K562 (cell line): ENCODE data around the gene RPH3AL. TPM values are rescaled to one million over a fixed set of nuclear protein-coding genes. Genes with fewer than 3 reads are reported as not detected.
A peak's percentile ranks its signal among the peaks of the same experiment; 100 is the strongest.

ENCODE experiments used
- ATAC-seq: fragments of 200-7000 bp; cut with Tn5 transposase; 3 replicates; pipeline ENCODE4 v1.9.1; 2020; ENCODE audit warnings: moderate library complexity
- BruUV-seq: library from RNA; stranded (reverse); fragments of 400-500 nt; replicated peaks from 2 replicates; lab custom pipeline; 2021; lab: Mats Ljungman, UMichigan
- CTCF ChIA-PET: fragments of 300-600 bp; formaldehyde crosslinking; extraction: SDS; loops from one replicate; lab custom pipeline; 2021; ENCODE audit warnings: low intra/inter-chr PET ratio; lab: Yijun Ruan, JAX
- POLR2A ChIA-PET: fragments of 300-600, 350-650 bp; sonication (Branson Sonifier 250); formaldehyde crosslinking; extraction: SDS; loops from one replicate; lab custom pipeline; 2021; ENCODE audit warnings: antibody characterized with exemption, inconsistent platforms; lab: Yijun Ruan, JAX
- DNase-seq, 4 experiments: peaks; one replicate each; pipeline versions ENCODE4 v3.0.0 to v3.0.0-alpha.2; 2011 to 2018; ENCODE audit warnings: low spot score in 3 of 4, mixed read lengths in 3 of 4; ENCODE audit errors: extremely low read depth in 1 of 4
- FAIRE-seq: peaks from 2 replicates; lab custom pipeline; 2011; peaks lifted over from hg19 to GRCh38; lab: Jason Lieb, UNC
- H2AFZ ChIP-seq: 2 replicates; pipeline ENCODE4 v1.6.0; 2011; ENCODE audit warnings: low read depth, low read length, control low read depth, inconsistent platforms
- H3K27ac ChIP-seq: fragments of 200-600 bp; 3 replicates; pipeline ENCODE4 v1.8.0; 2011; ENCODE audit warnings: low read depth, mild to moderate bottlenecking, control low read depth, inconsistent platforms, low read length, moderate library complexity, mixed read lengths; ENCODE audit errors: extremely low read depth
- H3K27me3 ChIP-seq, 2 experiments: fragments of 300-600 bp in 1 of 2; 2 replicates in 1 of 2; 3 replicates in 1 of 2; pipeline versions ENCODE4 v1.6.0 to v1.8.0; 2011; ENCODE audit warnings: inconsistent platforms in 2 of 2, low read length in 2 of 2, mild to moderate bottlenecking in 1 of 2, mixed read lengths in 1 of 2, moderate library complexity in 1 of 2; ENCODE audit not compliant: control insufficient read depth in 2 of 2, insufficient read depth in 2 of 2
- H3K36me3 ChIP-seq: fragments of 300-600 bp; 3 replicates; pipeline ENCODE4 v1.8.0; 2011; ENCODE audit warnings: mild to moderate bottlenecking, low read length, inconsistent platforms; ENCODE audit not compliant: control insufficient read depth, insufficient read depth
- H3K4me1 ChIP-seq, 2 experiments: fragments of 200-600 bp in 1 of 2; replicated peaks in 1 of 2; 2 replicates in 1 of 2; 3 replicates in 1 of 2; pipeline versions ENCODE4 v1.5.1 to v1.8.0; 2011; ENCODE audit warnings: inconsistent platforms in 2 of 2, low read length in 2 of 2, mild to moderate bottlenecking in 1 of 2, mixed read lengths in 1 of 2, moderate library complexity in 1 of 2; ENCODE audit not compliant: control insufficient read depth in 2 of 2, insufficient read depth in 2 of 2
- H3K4me2 ChIP-seq: 2 replicates; pipeline ENCODE4 v1.6.1; 2011; ENCODE audit warnings: low read length, control low read depth, inconsistent platforms, mixed read lengths; ENCODE audit not compliant: insufficient read depth
- H3K4me3 ChIP-seq: fragments of 200-600 bp; sonication (generic), shearing (Covaris generic); 2 replicates; pipeline ENCODE4 v1.5.1; 2016; ENCODE audit warnings: control low read depth, inconsistent platforms
- H3K79me2 ChIP-seq: fragments of 200-600 bp; 3 replicates; pipeline ENCODE4 v1.8.0; 2011; ENCODE audit warnings: low read length, inconsistent platforms; ENCODE audit not compliant: control insufficient read depth, insufficient read depth
- H3K9ac ChIP-seq, 2 experiments: 2 replicates each; pipeline versions ENCODE4 v1.6.0 to v1.6.1; 2011; ENCODE audit warnings: low read depth in 2 of 2, low read length in 2 of 2, control low read depth in 1 of 2, inconsistent platforms in 1 of 2, mild to moderate bottlenecking in 1 of 2, mixed read lengths in 1 of 2; ENCODE audit not compliant: insufficient read depth in 1 of 2
- H3K9me1 ChIP-seq: one replicate; pipeline ENCODE4 v1.6.0; 2011; ENCODE audit warnings: inconsistent platforms, mild to moderate bottlenecking, low read length, moderate library complexity; ENCODE audit not compliant: control insufficient read depth, insufficient read depth
- H3K9me3 ChIP-seq: replicated peaks from 2 replicates; pipeline ENCODE4 v1.5.1; 2011; ENCODE audit warnings: low read depth, low read length, inconsistent platforms; ENCODE audit not compliant: control insufficient read depth, insufficient read depth
- H4K20me1 ChIP-seq: replicated peaks from 2 replicates; pipeline ENCODE4 v1.6.1; 2011; ENCODE audit warnings: low read length, inconsistent platforms, mixed read lengths; ENCODE audit not compliant: control insufficient read depth, insufficient read depth
- CTCF ChIP-seq, 3 experiments: IDR thresholded peaks in 2 of 3; conservative IDR thresholded peaks in 1 of 3; 2 replicates each; pipeline ENCODE4 v1.5.1; 2011 to 2012; ENCODE audit warnings: low read length in 3 of 3, mild to moderate bottlenecking in 3 of 3, control low read depth in 2 of 3, improper control_type of control experiment in 1 of 3, inconsistent platforms in 1 of 3, low read depth in 1 of 3, mixed read lengths in 1 of 3, moderate library complexity in 1 of 3; ENCODE audit not compliant: insufficient read depth in 2 of 3
- RAD21 ChIP-seq, 2 experiments: fragments of 250-450 bp in 1 of 2; fragments of 450-650 bp in 1 of 2; sonication (Bioruptor Pico) in 1 of 2; formaldehyde crosslinking in 1 of 2; IDR thresholded peaks in 1 of 2; conservative IDR thresholded peaks in 1 of 2; 2 replicates each; pipeline versions ENCODE4 v1.4.0 to v1.8.0; 2020 to 2022; ENCODE audit warnings: mild to moderate bottlenecking in 2 of 2, moderate library complexity in 1 of 2
- SMAD3 ChIP-seq: fragments of 450-650 bp; formaldehyde crosslinking; conservative IDR thresholded peaks from 2 replicates; pipeline ENCODE4 v1.4.0; 2020; ENCODE audit warnings: mild to moderate bottlenecking
- TCF3 ChIP-seq: sonication (generic); formaldehyde crosslinking; IDR thresholded peaks from 2 replicates; pipeline ENCODE4 v1.4.0; 2020; ENCODE audit warnings: mild to moderate bottlenecking, missing genetic modification reagents
- WGBS: fragments of 100-300 bp; shearing (Covaris generic); methylation state at CpG from one replicate; pipeline ENCODE4 v1.1.6; 2016; ENCODE audit warnings: low coverage, mixed read lengths; ENCODE audit not compliant: insufficient coverage; ENCODE audit errors: missing lambda C conversion rate; 5-methylcytosine and 5-hydroxymethylcytosine counted together
- in situ Hi-C: fragments of 300-500 bp; cut with MboI; formaldehyde crosslinking; loops from 4 replicates; pipeline ENCODE4 v1.15.0; 2018; ENCODE audit warnings: inconsistent platforms, mixed read lengths
- intact Hi-C: fragments of 100-400 bp; cut with micrococcal nuclease; formaldehyde crosslinking; loops from 2 replicates; pipeline ENCODE4 v1.14.2; 2022
- polyA plus RNA-seq, 8 experiments: library from polyadenylated mRNA; depleted of rRNA in 4 of 8; stranded (reverse) in 5 of 8; unstranded in 3 of 8; fragments of >200 nt; fragmentation: Nextera tagmentation in 2 of 8; fragmentation: Illumina TruSeq in 1 of 8; extraction: Ambion mirVana in 2 of 8; extraction: Trizol in 1 of 8; gene quantifications; 2 replicates each; pipeline versions ENCODE4 v1.2.1 to v1.2.3, GENCODE V29; 2011 to 2014; ENCODE audit warnings: inconsistent platforms in 1 of 8, missing spikeins in 1 of 8
- total RNA-seq, 7 experiments: library from RNA; depleted of rRNA in 6 of 7; stranded (reverse); fragments of >200 nt in 6 of 7; fragmentation: Illumina TruSeq in 2 of 7; extraction: Trizol in 2 of 7; gene quantifications; 2 replicates each; pipeline versions ENCODE4 v1.2.1 to v1.2.3, GENCODE V29; 2011 to 2021; ENCODE audit warnings: low replicate concordance in 1 of 7
- TF ChIP-seq, protein P1 (sequence below): fragments of 450-650 bp; formaldehyde crosslinking; IDR thresholded peaks from 2 replicates; pipeline ENCODE4 v1.4.0; 2020; ENCODE audit warnings: mild to moderate bottlenecking, moderate library complexity
- TF ChIP-seq, protein P2 (sequence below), 2 experiments: fragments of 450-650 bp; formaldehyde crosslinking in 1 of 2; IDR thresholded peaks; 2 replicates each; pipeline versions ENCODE4 v1.4.0 to v1.6.1; 2014 to 2020; ENCODE audit warnings: mild to moderate bottlenecking in 2 of 2, borderline replicate concordance in 1 of 2, low read depth in 1 of 2

Gene RPH3AL
- total and polyA plus RNA-seq, 9 of the 15 experiments (the other 6 are each of a cell fraction or from before 2014, with no cell fraction given): 0.18 to 1.7 (median 0.39) TPM

DNA sequence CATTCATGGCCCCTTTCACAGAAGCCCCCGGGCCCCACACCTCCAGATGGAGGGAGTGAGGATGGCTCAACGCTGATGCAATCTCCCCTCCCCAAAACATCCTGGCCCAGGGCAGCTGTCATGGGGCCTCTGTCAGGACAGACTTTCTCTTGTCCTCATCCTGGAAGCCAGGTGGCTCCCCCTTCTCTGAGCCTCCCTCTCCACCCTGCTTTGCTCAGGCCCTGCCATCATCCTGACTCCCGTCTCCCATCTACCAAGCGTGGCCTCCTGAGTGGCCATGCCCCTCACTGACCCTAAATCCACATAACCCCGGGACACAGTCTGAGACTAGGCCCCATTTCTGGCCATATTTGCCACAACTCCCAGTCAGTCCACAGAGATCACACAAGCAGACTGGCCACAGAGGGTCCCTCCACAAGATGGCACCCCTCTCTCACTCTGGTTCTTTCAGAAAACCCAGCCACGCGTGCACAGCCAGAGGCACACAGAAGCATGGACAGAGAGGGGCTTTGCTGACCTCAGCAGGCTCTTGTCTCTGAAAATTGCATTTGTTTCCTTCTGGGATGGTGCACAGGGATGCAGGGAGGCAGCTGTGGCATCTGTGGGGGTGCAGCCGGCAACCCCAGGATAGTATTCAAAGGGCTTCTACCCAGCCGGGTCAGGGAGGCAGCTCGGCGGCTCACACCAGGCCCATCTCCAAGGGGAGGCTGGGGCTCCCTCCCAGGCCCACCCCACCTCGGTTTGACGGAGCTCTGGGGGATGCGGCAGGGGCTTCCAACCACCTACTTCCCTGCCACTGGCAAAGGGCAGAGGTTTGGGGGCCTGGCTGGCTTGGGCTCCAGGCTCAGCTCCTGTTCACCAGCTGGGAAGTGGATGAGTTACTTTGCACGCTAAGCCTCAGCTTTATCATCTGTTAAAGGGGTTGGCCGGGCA is 188.0 kb downstream of the RPH3AL start:
- intact Hi-C loops: no loop called here
- no peaks in the 10 kb centered on the region for H3K9me1 ChIP-seq
- in situ Hi-C loops: no loop called here
- peak; percentile 12 to 26 (median 16) for DNase-seq
- peaks cover 2 to 30% of the 10 kb centered on the region in 2 experiments; a peak in 3 of 5 replicates for H3K27me3 ChIP-seq
- ChIA-PET POLR2A (no interaction called here), CTCF (no interaction called here)
- no peak overlapping the region for H2AFZ ChIP-seq
- no peak overlapping the region for H3K9ac ChIP-seq
- no peak for FAIRE-seq
- no peaks in the 10 kb centered on the region for H3K36me3 ChIP-seq
- no TSS peak for BruUV-seq
- TF ChIP-seq CTCF (IDR thresholded peaks at IDR 0.05 in 2 of 3, conservative IDR thresholded peaks at IDR 0.05 in 1 of 3; ENCODE audit: insufficient read depth in 2 of 3, low read depth in 1 of 3, low read length in 3 of 3) (peak; percentile 43 to 48 (median 47); a peak in 4 of 6 replicates), RAD21 (CRISPR knock-in tag; conservative IDR thresholded peaks at IDR 0.05 in 1 of 2, IDR thresholded peaks at IDR 0.05 in 1 of 2) (peak; percentile 35 to 52; a peak in 3 of 4 replicates), SMAD3 (CRISPR knock-in tag) (no peak), TCF3 (CRISPR knock-in tag) (no peak)
- TF ChIP-seq, protein P1, sequence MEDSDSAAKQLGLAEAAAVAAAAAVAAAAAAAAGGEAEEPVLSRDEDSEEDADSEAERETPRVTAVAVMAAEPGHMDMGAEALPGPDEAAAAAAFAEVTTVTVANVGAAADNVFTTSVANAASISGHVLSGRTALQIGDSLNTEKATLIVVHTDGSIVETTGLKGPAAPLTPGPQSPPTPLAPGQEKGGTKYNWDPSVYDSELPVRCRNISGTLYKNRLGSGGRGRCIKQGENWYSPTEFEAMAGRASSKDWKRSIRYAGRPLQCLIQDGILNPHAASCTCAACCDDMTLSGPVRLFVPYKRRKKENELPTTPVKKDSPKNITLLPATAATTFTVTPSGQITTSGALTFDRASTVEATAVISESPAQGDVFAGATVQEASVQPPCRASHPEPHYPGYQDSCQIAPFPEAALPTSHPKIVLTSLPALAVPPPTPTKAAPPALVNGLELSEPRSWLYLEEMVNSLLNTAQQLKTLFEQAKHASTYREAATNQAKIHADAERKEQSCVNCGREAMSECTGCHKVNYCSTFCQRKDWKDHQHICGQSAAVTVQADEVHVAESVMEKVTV: 0 out of 2 replicates have a peak, but pooled peaks have one; percentile 28
- TF ChIP-seq, protein P2, sequence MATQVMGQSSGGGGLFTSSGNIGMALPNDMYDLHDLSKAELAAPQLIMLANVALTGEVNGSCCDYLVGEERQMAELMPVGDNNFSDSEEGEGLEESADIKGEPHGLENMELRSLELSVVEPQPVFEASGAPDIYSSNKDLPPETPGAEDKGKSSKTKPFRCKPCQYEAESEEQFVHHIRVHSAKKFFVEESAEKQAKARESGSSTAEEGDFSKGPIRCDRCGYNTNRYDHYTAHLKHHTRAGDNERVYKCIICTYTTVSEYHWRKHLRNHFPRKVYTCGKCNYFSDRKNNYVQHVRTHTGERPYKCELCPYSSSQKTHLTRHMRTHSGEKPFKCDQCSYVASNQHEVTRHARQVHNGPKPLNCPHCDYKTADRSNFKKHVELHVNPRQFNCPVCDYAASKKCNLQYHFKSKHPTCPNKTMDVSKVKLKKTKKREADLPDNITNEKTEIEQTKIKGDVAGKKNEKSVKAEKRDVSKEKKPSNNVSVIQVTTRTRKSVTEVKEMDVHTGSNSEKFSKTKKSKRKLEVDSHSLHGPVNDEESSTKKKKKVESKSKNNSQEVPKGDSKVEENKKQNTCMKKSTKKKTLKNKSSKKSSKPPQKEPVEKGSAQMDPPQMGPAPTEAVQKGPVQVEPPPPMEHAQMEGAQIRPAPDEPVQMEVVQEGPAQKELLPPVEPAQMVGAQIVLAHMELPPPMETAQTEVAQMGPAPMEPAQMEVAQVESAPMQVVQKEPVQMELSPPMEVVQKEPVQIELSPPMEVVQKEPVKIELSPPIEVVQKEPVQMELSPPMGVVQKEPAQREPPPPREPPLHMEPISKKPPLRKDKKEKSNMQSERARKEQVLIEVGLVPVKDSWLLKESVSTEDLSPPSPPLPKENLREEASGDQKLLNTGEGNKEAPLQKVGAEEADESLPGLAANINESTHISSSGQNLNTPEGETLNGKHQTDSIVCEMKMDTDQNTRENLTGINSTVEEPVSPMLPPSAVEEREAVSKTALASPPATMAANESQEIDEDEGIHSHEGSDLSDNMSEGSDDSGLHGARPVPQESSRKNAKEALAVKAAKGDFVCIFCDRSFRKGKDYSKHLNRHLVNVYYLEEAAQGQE (IDR thresholded peaks at IDR 0.05; ENCODE audit: borderline replicate concordance): peak; percentile 36; the same call in 1 of the 2 replicates
- TF ChIP-seq, protein P2 (CRISPR knock-in tag; IDR thresholded peaks at IDR 0.05; ENCODE audit: low read depth): no peak
- WGBS: 1% methylated on average over 8 of the region's 16 CpGs
- no peak overlapping the region for H3K27ac ChIP-seq
- no peaks in the 10 kb centered on the region for H4K20me1 ChIP-seq
- no peaks in the 10 kb centered on the region for H3K79me2 ChIP-seq
- no peaks in the 10 kb centered on the region for H3K4me1 ChIP-seq
- no peak overlapping the region for H3K4me3 ChIP-seq
- no peak overlapping the region for H3K4me2 ChIP-seq
- peak; percentile 49; the same call in 1 of the 3 replicates for ATAC-seq
- H3K9me3 ChIP-seq: no peaks in the 10 kb centered on the region
